ENCODE results near the gene MDP1. TPM values are rescaled to one million over a fixed set of nuclear protein-coding genes. Genes with fewer than 3 reads are reported as not detected.
"Not testable (repeated sequence)": the region's sequence is repeated elsewhere in the genome, so short reads cannot be mapped to it uniquely, and the experiment has no call there.

The MDP1 gene
- total RNA-seq, 4 donors from 2014 or later, result 1.4 to 12.4 (median 8.6) TPM

DNA sequence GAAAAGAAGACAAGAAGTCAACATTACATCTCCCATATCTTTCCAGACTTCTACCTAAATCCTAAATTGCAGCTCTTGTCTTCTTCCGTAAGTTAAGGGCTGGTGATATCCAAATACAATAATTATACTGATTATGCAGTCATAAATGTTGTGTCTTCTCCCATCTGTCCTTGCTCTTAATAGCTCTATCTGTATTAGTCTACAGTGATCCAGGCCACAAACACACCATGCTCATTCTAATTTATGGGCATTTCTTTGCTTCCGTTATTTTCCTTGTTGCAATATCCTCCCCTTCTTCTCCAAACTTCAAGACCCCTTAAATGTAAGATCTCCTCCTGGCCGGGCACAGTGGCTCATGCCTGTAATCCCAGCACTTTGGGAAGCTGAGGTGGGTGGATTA is 3.7 kb upstream of the MDP1 start:
- H3K27me3 ChIP-seq, result no peaks in the 10 kb centered on the region
- H3K4me3 ChIP-seq, result no peak overlapping the region
- no peaks in the 10 kb centered on the region for H3K9me3 ChIP-seq
- WGBS, 2 donors, result 50 to 62% methylated on average over 2 to 3 of the region's 3 CpGs
- peaks cover 0 to 22% (median 12%) of the 10 kb centered on the region in 3 donors for H3K4me1 ChIP-seq
- H3K36me3 ChIP-seq, result peaks cover 0 to 19% (median 0%) of the 10 kb centered on the region in 3 donors
- no peak for DNase-seq
- no peak for TF ChIP-seq POLR2A (IDR thresholded peaks at IDR 0.05)
- TF ChIP-seq, protein P1, sequence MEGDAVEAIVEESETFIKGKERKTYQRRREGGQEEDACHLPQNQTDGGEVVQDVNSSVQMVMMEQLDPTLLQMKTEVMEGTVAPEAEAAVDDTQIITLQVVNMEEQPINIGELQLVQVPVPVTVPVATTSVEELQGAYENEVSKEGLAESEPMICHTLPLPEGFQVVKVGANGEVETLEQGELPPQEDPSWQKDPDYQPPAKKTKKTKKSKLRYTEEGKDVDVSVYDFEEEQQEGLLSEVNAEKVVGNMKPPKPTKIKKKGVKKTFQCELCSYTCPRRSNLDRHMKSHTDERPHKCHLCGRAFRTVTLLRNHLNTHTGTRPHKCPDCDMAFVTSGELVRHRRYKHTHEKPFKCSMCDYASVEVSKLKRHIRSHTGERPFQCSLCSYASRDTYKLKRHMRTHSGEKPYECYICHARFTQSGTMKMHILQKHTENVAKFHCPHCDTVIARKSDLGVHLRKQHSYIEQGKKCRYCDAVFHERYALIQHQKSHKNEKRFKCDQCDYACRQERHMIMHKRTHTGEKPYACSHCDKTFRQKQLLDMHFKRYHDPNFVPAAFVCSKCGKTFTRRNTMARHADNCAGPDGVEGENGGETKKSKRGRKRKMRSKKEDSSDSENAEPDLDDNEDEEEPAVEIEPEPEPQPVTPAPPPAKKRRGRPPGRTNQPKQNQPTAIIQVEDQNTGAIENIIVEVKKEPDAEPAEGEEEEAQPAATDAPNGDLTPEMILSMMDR (IDR thresholded peaks at IDR 0.05), result no peak
- no peak overlapping the region for H3K27ac ChIP-seq
- intact Hi-C loops (cut with DNase I), result no loop called here

DNA sequence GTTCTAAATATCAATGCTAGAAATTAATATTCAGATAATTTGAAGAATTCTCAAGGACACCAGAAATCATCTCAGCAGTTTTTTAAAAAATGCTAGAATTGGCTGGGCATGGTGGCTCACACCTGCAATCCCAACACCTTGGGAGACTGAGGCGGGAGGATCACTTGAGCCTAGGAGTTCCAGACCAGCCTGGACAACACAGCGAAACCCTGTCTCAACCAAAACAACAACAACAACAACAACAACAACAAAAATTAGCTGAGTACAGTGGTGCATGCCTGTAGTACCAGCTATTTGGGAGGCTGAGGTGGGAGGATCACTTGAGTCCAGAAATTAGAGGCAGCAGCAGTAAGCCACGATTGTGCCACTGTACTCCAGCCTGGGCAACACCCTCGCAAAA is 3.2 kb upstream of the MDP1 start:
- H3K4me3 ChIP-seq, result no peak overlapping the region
- peaks cover 0 to 24% (median 14%) of the 10 kb centered on the region in 3 donors for H3K4me1 ChIP-seq
- DNase-seq, result no peak
- H3K9me3 ChIP-seq, result no peaks in the 10 kb centered on the region
- H3K36me3 ChIP-seq, result peaks cover 0 to 19% (median 0%) of the 10 kb centered on the region in 3 donors
- no peaks in the 10 kb centered on the region for H3K27me3 ChIP-seq
- H3K27ac ChIP-seq, result no peak overlapping the region
- intact Hi-C loops (cut with DNase I), result no loop called here
- TF ChIP-seq POLR2A (IDR thresholded peaks at IDR 0.05), result no peak
- TF ChIP-seq, protein P1 (IDR thresholded peaks at IDR 0.05), result no peak
- 67 to 87% methylated on average over 4 of the region's 4 CpGs for WGBS, 2 donors

DNA sequence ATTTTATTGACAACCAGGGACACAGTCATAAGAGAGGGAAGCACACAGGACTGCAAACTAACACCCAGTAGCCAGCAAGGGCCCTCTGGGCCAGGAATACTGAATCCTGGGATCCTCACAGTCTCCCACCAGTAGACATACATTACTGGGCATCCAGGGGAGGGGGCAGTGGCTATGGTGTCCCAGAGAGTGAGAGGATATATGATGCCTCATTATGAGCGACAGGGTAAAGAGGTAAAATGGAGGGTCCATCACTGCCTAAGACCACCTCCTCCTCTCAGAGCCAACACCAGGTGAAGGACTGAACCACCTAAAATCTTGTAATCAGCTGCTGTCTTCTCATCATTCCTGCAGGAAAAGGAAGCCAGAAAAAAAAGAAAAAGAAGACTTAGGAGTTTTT is 1.0 kb upstream of the MDP1 start:
- intact Hi-C loops (cut with DNase I); H3K9me3 ChIP-seq; H3K27me3 ChIP-seq; H3K4me3 ChIP-seq; DNase-seq: not testable (repeated sequence)
- H3K36me3 ChIP-seq, result peaks cover 0 to 19% (median 0%) of the 10 kb centered on the region in 3 donors
- peaks cover 0 to 38% (median 19%) of the 10 kb centered on the region in 3 donors for H3K4me1 ChIP-seq
- 80 to 100% methylated on average over 1 of the region's 1 CpG for WGBS, 2 donors
- H3K27ac ChIP-seq, result peak overlapping the region in 1 of 4 donors; percentile 99

DNA sequence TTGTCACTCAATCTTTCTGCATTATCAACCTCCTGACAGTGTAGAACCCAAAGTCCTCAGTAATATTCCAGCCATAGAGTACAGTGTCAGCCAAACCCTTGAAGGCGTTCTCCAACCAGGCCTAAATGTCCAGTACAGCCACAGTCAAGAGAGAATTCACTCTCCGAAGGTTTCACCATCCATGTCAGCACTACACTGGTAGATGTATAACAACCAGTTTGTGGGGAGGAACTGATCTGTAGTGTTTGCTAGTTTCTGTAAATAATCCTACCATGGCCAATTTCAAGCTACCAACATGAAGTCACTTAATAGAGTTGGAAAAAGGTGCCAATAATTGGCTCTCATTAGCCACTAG is 456 bp upstream of the MDP1 start:
- Histone ChIP-seq H3K4me3 (peak overlapping the region in 3 of 4 donors; percentile 73 to 85 (median 85)), H3K27me3 (no peaks in the 10 kb centered on the region), H3K4me1 (peaks cover 0 to 42% (median 19%) of the 10 kb centered on the region in 3 donors), H3K9me3 (no peaks in the 10 kb centered on the region), H3K36me3 (peaks cover 0 to 23% (median 0%) of the 10 kb centered on the region in 3 donors), H3K27ac (peak overlapping the region; percentile 86 to 99 (median 95))
- 78 to 80% methylated on average over 2 of the region's 2 CpGs for WGBS, 2 donors
- intact Hi-C loops (cut with DNase I), result no loop called here
- DNase-seq, result no peak
- TF ChIP-seq, protein P1 (IDR thresholded peaks at IDR 0.05), result no peak
- no peak for TF ChIP-seq POLR2A (IDR thresholded peaks at IDR 0.05)

DNA sequence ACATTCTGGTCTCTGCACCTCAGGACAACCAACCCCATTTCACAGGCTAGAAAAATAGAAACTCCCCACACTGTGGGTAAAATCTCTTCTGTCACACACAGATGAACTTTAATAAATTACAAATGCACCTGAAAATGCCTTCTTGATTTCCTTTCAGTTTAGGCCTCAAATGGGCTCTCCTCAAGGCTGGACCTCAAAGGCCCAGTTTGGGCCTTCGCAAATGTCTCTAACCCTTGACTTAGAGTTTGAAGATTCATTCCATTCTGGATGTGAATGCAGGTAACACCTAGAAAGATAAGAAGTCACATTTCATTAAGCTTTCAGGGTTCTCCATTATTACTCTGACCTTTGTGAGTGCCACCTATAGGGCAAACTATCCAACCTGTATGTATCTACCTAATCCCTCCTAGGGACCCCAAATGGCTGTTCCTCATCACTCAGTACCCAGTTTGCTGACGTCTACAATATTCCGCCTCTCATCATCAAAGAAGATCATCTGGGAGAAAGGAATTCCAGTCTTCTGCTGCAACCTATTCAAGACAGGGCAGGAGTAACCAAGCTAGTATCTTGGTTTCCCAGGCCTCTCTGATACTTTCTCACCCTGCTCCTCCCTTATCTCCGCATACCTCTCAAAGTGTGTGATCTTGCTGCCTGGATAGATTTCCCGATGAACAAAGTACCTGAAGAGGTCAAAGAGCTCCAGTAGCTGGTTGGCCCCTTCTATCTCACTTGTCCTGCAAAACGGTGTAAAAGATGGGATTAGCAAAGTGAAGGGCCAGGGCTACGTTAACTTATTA is 1.8 kb downstream of the MDP1 start:
- no peaks in the 10 kb centered on the region for H3K9me3 ChIP-seq
- TF ChIP-seq, protein P1 (IDR thresholded peaks at IDR 0.05), result no peak
- no peak for TF ChIP-seq POLR2A (IDR thresholded peaks at IDR 0.05)
- intact Hi-C loops (cut with DNase I), result no loop called here
- H3K4me3 ChIP-seq, result peak overlapping the region in 2 of 4 donors; percentile 82 to 83
- peaks cover 4 to 46% (median 9%) of the 10 kb centered on the region in 3 donors for H3K36me3 ChIP-seq
- peaks cover 0 to 47% (median 19%) of the 10 kb centered on the region in 3 donors for H3K4me1 ChIP-seq
- H3K27ac ChIP-seq, result peak overlapping the region; percentile 97 to 99 (median 98)
- no peaks in the 10 kb centered on the region for H3K27me3 ChIP-seq
- WGBS, 2 donors, result 86 to 94% methylated on average over 7 of the region's 7 CpGs
- DNase-seq, result no peak

All from esophagus squamous epithelium (tissue), 5 donors.